ENCODE data around the gene COX6B2.
A peak's percentile ranks its signal among the peaks of the same experiment; 100 is the strongest.

The COX6B2 gene

GRCh38 chr19:55365964-55366363, 11.4 kb upstream of the COX6B2 start:
- no peak for DNase-seq
- intact Hi-C loops (cut with DNase I), result no loop called here

- intact Hi-C loops (cut with DNase I), result no loop called here
- no peak for DNase-seq
Measured at GRCh38 chr19:55365245-55365644, 10.7 kb upstream of the COX6B2 start.

GRCh38 chr19:55362990-55363716, 8.6 kb upstream of the COX6B2 start, which contains the start of gene GARIN5B:
TSS of gene GARIN5B (minus strand) at chr19:55363260. CDS start at chr19:55363066, 194 bp downstream.
- DNase-seq, result no peak
- intact Hi-C loops (cut with DNase I), result no loop called here

GRCh38 chr19:55362174-55362989, 7.9 kb upstream of the COX6B2 start:
- no peak for DNase-seq
- intact Hi-C loops (cut with DNase I), result no loop called here

GRCh38 chr19:55360902-55361301, 6.4 kb upstream of the COX6B2 start:
- DNase-seq, result no peak
- intact Hi-C loops (cut with DNase I), result no loop called here

- intact Hi-C loops (cut with DNase I), result no loop called here
- DNase-seq, result no peak
Measured at GRCh38 chr19:55358943-55359908, 4.7 kb upstream of the COX6B2 start.

GRCh38 chr19:55358493-55358892, 4.0 kb upstream of the COX6B2 start:
- DNase-seq, result no peak
- intact Hi-C loops (cut with DNase I), result no loop called here

GRCh38 chr19:55355213-55355821, 798 bp upstream of the COX6B2 start:
- DNase-seq, result no peak
- intact Hi-C loops (cut with DNase I), result no loop called here

- DNase-seq, result peak in 1 of 10 donors; percentile 38
- intact Hi-C loops (cut with DNase I), result no loop called here
Measured at GRCh38 chr19:55353803-55354697, 469 bp downstream of the COX6B2 start.

- intact Hi-C loops (cut with DNase I), result no loop called here
- DNase-seq, result no peak
Measured at GRCh38 chr19:55353356-55353802, 1.1 kb downstream of the COX6B2 start.

GRCh38 chr19:55352549-55353145, 1.9 kb downstream of the COX6B2 start:
- DNase-seq, result no peak
- intact Hi-C loops (cut with DNase I), result no loop called here

GRCh38 chr19:55352040-55352439, 2.5 kb downstream of the COX6B2 start:
- intact Hi-C loops (cut with DNase I), result no loop called here
- DNase-seq, result no peak

GRCh38 chr19:55350620-55351315, 3.8 kb downstream of the COX6B2 start:
- intact Hi-C loops (cut with DNase I), result no loop called here
- DNase-seq, result no peak

GRCh38 chr19:55348317-55349034, 6.0 kb downstream of the COX6B2 start:
- intact Hi-C loops (cut with DNase I), result no loop called here
- peak in 1 of 10 donors; percentile 78 for DNase-seq

GRCh38 chr19:55347442-55348009, 7.0 kb downstream of the COX6B2 start:
- intact Hi-C loops (cut with DNase I), result no loop called here
- DNase-seq, result no peak

- no peak for DNase-seq
- intact Hi-C loops (cut with DNase I), result no loop called here
Measured at GRCh38 chr19:55346725-55347441, 7.6 kb downstream of the COX6B2 start.

All from posterior cingulate gyrus (tissue), 11 donors.